Amniotic epithelial cell (primary cell): Measurements from ENCODE around the gene NAA25.
A peak's percentile ranks its signal among the peaks of the same experiment; 100 is the strongest.
"Not testable (repeated sequence)": the region's sequence is repeated elsewhere in the genome, so short reads cannot be mapped to it uniquely, and the experiment has no call there.

Experiments
- DNase-seq: peaks from one replicate; pipeline ENCODE4 v3.0.0-alpha.2; 2010; ENCODE audit warnings: low read depth

Gene NAA25

DNA sequence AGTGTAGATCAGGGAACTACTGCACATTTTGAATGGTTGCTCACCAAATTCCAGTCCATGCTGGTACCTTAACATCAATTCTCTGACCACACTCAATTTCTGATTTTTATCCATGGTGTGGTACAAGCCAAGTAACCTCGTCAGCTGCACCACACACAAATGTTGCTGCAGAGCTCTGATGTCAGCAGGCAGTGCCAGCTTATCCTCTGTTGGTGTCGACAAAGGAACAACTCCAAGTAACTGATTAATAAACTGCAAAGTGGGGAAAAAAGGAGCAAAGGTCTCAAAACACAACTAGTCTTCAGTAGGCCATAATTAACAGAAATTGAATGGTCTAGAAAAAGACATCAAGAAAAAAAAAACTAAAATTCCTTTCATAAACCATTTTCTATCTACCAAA is 47.4 kb downstream of the NAA25 start:
- no peak for DNase-seq

GRCh38 chr12:112049351-112049750 is 59.2 kb downstream of the NAA25 start:
- no peak for DNase-seq

GRCh38 chr12:112046003-112046402 is 62.6 kb downstream of the NAA25 start:
- DNase-seq: peak; percentile 6

DNA sequence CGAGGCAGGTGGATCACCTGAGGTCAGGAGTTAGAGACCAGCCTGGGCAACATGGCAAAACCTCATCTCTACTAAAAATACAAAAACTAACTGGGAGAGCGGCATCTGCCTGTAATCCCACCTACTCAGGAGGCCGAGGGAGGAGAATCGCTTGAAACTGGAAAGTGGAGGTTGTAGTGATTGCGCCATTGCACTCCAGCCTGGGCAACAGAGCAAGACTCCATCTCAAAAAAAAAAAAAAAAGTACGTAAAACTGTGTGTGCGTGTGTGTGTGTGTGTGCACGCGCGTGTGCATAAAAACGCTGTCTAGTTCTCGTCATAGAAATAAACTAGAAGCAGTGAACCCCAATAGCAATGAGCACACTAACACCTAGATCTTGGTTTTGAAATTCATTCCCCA is 72.0 kb downstream of the NAA25 start:
- not testable (repeated sequence) for DNase-seq

- DNase-seq: no peak
Observed at GRCh38 chr12:112035219-112035785, 73.3 kb downstream of the NAA25 start.

DNA sequence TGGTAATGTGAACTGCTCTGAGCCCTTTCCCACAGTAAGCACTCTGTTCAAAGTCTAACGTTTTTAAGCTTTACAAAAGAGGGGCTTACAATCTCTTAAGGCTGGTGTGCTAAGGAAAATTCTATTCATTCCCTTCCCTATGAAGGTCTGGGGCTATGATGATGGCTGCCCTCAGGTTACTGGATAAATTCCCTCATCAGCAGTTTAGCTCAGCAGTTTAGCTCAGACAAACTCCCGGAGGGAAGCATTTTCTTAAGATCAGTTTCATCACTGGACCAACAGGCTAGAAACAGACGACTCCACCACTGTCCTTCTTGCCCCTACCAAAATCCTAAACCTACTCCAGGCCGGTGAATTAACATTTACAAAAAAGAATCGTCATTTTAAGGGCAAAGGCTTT is 76.3 kb downstream of the NAA25 start:
- no peak for DNase-seq

GRCh38 chr12:112031472-112031871 is 77.1 kb downstream of the NAA25 start:
- DNase-seq: peak; percentile 42

- DNase-seq: no peak
Observed at GRCh38 chr12:112029301-112029700, 79.3 kb downstream of the NAA25 start.

DNA sequence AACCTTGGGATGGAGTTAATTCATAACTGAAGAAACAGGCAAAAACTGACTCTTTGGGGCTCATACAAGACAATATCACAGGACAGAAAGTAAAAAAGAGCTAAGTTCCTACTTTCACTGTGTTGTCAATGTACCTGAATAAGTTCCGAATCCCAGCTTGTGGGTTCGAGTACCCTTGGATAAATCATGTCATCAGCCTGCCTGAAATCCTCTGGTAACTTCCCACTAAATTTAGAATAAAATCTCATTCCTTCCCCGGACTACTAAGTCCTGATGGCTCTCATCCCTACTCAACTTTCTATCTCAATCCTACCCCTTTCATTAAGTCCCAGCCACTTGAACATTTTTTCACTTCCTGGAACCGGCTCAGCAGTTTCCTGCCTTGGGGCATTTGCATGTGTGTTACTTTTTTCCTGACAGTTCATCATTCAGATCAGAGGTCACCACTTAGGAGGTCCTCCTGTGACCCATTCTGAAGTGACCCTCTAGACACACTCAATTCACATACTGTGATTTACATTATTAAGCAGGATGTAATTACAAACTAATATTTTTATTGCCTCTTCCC is 82.7 kb downstream of the NAA25 start:
- no peak for DNase-seq

DNA sequence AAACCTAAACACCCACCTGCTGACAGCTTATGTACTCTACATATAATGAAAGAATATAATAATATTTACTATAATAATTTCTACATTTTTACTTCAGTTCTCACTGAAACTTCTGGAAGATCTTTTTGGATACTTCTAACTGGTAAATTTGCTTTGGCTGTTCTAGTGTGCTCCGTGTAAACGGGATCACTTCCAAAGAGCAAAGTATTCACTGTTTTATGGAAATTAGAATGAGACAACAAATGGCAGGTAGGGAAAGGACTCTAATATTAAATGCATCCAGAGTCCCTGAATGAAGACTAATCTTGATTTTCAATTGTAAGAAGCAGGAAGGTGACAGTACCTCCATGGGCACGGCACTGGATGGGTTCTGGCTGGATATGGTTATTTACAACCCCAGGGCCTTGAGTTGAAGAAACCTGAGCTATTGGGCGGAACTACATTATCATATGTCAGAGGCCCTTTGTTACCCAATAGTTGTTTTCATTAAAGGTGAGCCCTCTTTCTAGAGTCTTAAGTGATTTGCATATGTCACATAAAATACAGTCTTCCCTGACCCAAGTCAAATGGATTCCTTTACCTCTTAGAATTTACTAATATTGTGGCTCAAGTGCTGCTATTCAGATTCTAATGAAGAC is 84.7 kb downstream of the NAA25 start:
- DNase-seq: no peak

DNA sequence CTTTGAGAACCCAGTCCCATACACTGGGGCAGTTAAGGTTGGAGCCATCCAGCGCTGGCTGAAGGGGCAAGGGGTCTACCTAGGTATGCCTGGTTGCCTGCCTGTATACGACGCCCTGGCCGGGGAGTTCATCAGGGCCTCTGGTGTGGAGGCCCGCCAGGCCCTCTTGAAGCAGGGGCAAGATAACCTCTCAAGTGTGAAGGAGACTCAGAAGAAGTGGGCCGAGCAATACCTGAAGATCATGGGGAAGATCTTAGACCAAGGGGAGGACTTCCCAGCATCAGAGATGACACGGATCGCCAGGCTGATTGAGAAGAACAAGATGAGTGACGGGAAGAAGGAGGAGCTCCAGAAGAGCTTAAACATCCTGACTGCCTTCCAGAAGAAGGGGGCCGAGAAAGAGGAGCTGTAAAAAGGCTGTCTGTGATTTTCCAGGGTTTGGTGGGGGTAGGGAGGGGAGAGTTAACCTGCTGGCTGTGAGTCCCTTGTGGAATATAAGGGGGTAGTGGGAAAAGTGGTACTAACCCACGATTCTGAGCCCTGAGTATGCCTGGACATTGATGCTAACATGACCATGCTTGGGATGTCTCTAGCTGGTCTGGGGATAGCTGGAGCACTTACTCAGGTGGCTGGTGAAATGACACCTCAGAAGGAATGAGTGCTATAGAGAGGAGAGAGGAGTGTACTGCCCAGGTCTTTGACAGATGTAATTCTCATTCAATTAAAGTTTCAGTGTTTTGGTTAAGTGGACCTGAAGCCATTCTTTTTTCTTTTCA is 86.2 kb downstream of the NAA25 start:
- no peak for DNase-seq

DNA sequence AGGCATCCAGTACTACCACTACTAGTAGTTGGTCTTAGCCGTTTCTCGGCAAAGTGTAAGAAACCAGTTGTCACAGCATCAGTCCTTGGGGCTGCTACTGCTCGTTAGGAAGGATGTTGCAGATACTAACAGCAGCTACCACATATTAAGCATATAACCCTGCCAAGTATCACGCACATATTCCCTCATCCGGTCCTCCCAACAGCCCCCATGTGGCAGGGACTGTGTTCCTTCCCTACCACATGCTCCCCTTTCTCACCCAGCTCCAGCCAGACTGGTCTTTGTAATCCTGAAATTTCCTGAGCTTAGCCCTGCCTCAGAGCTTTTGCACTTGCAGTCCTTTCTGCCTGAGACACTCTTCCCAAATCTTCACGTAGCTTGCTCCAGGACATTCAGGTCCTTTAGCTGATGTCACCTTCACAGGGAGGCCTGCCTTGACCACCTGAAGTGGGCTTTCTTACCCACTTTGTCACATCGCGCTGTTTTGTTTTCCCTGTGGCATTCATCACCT is 87.6 kb downstream of the NAA25 start:
- DNase-seq: no peak

DNA sequence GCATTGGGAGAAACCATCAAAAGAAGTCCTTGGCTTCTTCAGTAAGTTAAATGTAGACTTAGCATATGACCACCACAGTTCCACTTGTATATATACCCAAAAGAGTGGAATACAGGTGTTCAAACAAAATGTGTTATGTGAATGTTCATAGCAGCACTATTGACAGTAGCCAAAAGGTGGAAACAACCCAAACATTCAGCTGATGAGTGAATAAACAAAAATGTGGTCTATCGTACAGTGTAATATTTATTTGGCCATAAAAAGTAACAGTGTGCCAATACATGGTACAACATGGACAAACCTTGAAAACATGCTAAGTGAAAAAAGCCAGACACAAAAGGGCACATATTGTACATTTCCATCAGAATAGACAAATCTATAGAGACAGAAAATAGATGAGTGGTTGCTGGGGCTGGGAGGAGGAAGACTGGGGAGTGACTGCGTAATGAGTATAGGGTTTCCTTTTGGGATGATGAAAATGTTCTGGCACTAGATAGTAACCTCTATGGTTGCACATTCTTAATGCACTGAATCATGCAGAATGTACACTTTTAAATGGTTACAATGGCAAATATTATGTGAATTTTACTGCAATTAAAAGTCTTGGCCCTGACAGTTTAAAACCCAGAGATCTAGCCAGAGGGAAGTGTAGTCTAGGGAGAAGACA is 89.9 kb downstream of the NAA25 start:
- DNase-seq: peak; percentile 77

GRCh38 chr12:112017041-112017440 is 91.5 kb downstream of the NAA25 start:
- DNase-seq: no peak

DNA sequence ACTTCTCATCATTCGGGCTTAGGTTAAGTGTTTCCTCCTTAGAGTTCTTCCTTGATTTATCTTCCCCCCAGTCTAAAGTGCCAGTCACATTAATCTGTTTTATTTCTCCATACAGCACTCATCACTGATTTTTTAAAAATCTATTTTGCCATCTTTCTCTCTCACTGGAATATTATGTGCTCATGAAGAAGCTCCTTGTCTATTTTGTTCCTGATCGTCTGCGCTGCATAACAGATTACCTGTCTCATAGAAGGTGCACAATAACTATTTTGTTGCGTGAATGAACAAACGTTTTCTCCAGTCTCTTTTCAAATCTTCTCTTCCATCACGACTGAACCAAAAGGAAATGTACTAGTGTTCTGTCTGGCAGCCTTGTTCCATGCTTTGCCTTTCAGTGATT is 92.6 kb downstream of the NAA25 start:
- no peak for DNase-seq

DNA sequence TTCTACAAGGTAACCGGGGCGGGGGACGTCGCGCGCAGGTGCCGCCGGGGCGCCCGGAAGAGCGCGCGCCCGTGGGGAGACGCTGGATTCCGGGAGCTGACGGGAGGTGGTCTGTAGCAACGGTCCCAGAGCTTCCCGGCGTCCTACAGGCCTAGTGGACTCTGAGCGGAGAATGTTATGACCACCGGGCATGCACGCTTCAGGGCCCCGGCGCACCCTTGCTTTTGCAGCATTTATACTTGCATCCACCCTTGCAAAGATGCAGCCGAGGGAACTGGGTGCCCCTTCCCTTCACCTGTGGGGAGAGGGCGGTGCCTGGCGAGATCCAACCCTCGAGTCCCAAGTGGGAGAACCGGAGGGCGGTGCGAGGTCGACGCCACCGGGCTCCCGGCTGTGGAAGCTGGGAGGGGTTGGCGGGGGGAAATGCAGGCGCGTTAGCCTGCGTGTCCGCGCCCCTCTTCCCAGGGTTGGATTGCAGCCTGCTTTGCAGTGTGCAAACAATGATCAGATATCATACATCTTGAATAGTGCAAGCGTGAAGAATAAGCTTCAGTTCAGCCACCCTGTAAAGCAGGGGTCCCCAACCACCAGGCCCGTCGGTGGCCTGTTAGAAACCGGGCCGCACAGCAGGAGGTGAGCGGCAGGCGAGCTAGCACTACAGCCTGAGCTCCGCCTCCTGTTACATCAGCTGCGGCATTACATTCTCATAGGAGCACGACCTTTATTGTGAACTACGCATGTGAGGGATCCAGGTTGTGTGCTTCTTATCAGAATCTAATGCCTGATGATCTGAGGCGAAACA is 94.8 kb downstream of the NAA25 start:
- DNase-seq: peak; percentile 75

DNA sequence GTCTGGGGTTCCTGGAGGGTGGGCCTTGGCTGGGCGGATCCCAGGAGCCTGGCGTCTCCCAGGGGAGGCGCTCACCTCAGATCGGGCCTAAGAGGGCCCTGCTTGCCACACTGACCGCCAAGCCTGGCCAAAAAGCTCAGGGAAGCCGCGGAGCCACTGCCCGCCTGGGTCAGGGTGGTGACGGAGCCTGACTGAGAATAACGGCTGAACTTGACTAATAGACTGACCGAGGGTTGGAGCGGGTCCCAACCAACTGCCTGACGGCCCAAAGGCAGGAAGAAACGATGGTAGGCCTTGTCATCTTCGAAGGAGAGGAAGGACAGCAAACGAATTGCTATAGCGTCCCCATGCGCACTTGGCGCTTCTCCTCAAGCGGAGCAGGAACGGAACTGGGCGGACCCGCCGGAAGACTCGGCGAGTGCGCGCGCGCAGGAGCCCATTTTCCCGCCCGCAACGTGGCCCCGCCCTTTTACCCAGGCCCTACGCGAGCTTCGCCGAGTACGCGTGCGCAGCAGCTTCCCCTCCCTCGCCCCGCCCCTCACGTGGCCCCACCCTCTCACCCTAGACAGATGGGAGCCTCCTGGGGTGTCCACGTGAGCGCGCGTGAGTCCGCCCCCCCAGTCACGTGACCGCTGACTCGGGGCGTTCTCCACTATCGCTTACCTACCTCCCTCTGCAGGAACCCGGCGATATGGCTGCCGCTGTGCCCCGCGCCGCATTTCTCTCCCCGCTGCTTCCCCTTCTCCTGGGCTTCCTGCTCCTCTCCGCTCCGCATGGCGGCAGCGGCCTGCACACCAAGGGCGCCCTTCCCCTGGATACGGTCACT is 95.6 kb downstream of the NAA25 start, which contains the start of the genes ERP29 and TMEM116:
Gene ERP29 (plus strand): TSS at position 652 of the 826 bp plus-strand sequence. CDS start 40 bp downstream, at position 692.
Gene TMEM116 (minus strand): TSS at position 391 of the 826 bp plus-strand sequence. CDS start 7,895 bp downstream, outside the sequence.
- peak; percentile 96 for DNase-seq

- DNase-seq: no peak
Observed at GRCh38 chr12:112011685-112012084, 96.9 kb downstream of the NAA25 start.

- DNase-seq: no peak
Observed at GRCh38 chr12:112010415-112011344, 97.9 kb downstream of the NAA25 start.
